Measurements from ENCODE around the gene ZC3H18. TPM values are rescaled to one million over a fixed set of nuclear protein-coding genes. Genes with fewer than 3 reads are reported as not detected.

Gene ZC3H18
- total RNA-seq, 1 donor from 2014 or later: 49.3 TPM

DNA sequence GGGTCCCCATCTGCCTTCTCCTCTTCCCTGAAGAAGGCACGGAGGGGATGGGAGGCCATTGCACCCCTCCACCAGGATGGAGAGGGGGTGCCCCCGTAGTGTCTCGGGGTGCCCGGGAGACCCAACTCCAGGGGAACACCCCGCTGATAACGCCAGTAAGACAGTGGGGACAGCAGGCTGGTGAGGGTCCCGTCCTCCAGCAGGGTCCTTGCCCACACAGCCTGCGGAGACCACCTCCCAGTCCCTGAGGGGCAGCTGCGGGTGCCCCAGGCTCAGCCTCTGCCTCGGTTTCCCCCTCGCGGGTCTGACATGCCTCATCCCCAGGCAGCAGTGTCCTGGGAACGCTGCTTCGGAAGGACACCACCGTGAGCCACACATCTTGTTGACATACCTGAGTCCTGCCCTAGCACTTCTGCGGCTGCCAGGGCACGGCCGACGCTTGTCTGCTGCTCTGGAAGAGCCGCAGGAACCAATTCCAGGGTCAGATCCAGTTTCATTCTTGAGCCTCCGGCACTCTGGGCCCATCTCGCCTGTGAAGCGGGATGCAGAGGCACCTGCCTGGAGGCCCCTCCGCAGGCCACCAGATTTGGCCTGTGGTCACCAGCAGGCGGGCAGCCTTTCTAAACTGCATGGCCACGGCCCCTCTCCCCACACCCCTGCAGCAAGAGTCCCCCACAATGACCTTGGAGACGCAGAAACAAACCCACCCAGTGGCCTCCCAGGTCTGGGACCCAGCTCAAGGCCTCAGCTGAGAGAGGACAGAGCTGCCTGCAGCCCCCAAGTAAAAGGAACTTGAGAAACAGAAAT lies 39.9 kb upstream of the ZC3H18 start:
- H3K9me3 Mint-ChIP-seq (ENCODE audit: unreplicated experiment): no peaks in the 10 kb centered on the region
- H3K4me3 Mint-ChIP-seq (ENCODE audit: unreplicated experiment): no peak overlapping the region
- peaks cover 6% of the 10 kb centered on the region for H3K4me1 Mint-ChIP-seq (ENCODE audit: unreplicated experiment)
- H3K27me3 Mint-ChIP-seq (ENCODE audit: unreplicated experiment): peaks cover 10% of the 10 kb centered on the region
- TF ChIP-seq, protein P1, sequence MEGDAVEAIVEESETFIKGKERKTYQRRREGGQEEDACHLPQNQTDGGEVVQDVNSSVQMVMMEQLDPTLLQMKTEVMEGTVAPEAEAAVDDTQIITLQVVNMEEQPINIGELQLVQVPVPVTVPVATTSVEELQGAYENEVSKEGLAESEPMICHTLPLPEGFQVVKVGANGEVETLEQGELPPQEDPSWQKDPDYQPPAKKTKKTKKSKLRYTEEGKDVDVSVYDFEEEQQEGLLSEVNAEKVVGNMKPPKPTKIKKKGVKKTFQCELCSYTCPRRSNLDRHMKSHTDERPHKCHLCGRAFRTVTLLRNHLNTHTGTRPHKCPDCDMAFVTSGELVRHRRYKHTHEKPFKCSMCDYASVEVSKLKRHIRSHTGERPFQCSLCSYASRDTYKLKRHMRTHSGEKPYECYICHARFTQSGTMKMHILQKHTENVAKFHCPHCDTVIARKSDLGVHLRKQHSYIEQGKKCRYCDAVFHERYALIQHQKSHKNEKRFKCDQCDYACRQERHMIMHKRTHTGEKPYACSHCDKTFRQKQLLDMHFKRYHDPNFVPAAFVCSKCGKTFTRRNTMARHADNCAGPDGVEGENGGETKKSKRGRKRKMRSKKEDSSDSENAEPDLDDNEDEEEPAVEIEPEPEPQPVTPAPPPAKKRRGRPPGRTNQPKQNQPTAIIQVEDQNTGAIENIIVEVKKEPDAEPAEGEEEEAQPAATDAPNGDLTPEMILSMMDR (IDR thresholded peaks at IDR 0.05; ENCODE audit: unreplicated experiment): no peak
- peaks cover 8% of the 10 kb centered on the region for H3K36me3 Mint-ChIP-seq (ENCODE audit: low read depth, unreplicated experiment)
- peak overlapping the region; percentile 24 for H3K27ac Mint-ChIP-seq (ENCODE audit: unreplicated experiment)
- DNase-seq (ENCODE audit: low spot score): no peak

DNA sequence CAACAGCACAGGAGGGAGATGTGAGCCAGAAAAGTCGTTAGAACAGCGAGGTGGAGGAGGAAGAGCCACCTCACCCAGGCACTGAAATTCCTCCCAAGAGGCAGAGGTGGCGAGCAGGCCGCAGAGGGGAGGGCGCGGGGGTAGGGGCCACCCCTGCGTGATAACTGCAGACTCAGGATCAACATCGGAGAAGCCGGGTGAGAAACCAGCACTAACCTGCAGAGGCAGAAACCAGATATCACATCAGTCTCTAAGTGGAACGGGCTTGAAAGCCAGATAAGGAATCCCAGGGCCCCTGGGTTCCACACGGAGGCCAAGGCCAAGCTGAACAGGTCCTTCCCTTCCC lies 39.4 kb upstream of the ZC3H18 start:
- Mint-ChIP-seq H3K36me3 (ENCODE audit: low read depth, unreplicated experiment) (peaks cover 10% of the 10 kb centered on the region), H3K4me1 (ENCODE audit: unreplicated experiment) (peaks cover 2% of the 10 kb centered on the region), H3K9me3 (ENCODE audit: unreplicated experiment) (no peaks in the 10 kb centered on the region), H3K4me3 (ENCODE audit: unreplicated experiment) (no peak overlapping the region), H3K27me3 (ENCODE audit: unreplicated experiment) (peaks cover 10% of the 10 kb centered on the region), H3K27ac (ENCODE audit: unreplicated experiment) (no peak overlapping the region)
- TF ChIP-seq, protein P1 (IDR thresholded peaks at IDR 0.05; ENCODE audit: unreplicated experiment): no peak
- no peak for DNase-seq (ENCODE audit: low spot score)

DNA sequence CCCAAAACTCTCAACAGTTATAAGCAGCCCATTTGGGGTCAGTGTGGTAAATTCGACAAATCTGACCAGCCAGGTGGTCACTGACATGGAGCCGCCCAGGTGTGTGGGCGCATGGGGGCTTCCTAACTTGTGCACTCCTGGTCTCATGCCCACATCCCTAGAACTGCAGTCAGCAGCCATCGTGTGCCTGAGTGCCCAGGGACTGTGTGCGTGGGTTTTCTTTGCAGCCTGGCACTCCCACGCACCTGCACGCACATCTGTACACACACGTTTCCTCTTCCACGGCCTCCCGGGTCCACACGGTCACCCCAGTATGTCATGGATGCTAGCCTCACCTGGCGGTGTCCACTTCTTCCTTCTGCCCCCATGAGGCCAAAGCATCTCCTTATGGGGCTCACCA lies 38.9 kb upstream of the ZC3H18 start:
- H3K4me1 Mint-ChIP-seq (ENCODE audit: unreplicated experiment): peaks cover 6% of the 10 kb centered on the region
- no peak overlapping the region for H3K4me3 Mint-ChIP-seq (ENCODE audit: unreplicated experiment)
- DNase-seq (ENCODE audit: low spot score): no peak
- no peak overlapping the region for H3K27ac Mint-ChIP-seq (ENCODE audit: unreplicated experiment)
- peaks cover 13% of the 10 kb centered on the region for H3K36me3 Mint-ChIP-seq (ENCODE audit: low read depth, unreplicated experiment)
- H3K27me3 Mint-ChIP-seq (ENCODE audit: unreplicated experiment): peaks cover 12% of the 10 kb centered on the region
- H3K9me3 Mint-ChIP-seq (ENCODE audit: unreplicated experiment): no peaks in the 10 kb centered on the region
- TF ChIP-seq, protein P1 (IDR thresholded peaks at IDR 0.05; ENCODE audit: unreplicated experiment): no peak

DNA sequence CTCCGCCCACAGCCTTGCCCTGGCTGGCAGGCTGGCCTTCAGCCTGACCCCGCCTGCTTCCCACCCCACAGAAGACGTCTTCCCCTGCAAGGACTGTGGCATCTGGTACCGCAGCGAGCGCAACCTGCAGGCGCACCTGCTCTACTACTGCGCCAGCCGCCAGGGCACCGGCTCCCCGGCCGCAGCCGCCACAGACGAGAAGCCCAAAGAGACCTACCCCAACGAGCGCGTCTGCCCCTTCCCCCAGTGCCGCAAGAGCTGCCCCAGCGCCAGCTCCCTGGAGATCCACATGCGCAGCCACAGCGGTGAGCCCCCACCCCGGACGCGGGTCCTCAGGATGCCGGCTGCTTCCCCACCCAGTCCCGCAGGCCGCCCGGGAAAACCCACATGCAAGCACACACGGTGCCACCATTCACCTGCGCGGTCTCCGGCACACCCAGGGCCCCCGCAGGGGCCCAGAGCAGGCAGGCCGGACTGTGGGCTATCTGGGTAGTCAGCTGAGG lies 38.2 kb upstream of the ZC3H18 start:
- Mint-ChIP-seq H3K27ac (ENCODE audit: unreplicated experiment) (no peak overlapping the region), H3K9me3 (ENCODE audit: unreplicated experiment) (no peaks in the 10 kb centered on the region), H3K4me3 (ENCODE audit: unreplicated experiment) (no peak overlapping the region), H3K27me3 (ENCODE audit: unreplicated experiment) (peaks cover 12% of the 10 kb centered on the region), H3K36me3 (ENCODE audit: low read depth, unreplicated experiment) (peaks cover 13% of the 10 kb centered on the region), H3K4me1 (ENCODE audit: unreplicated experiment) (peaks cover 6% of the 10 kb centered on the region)
- no peak for DNase-seq (ENCODE audit: low spot score)
- TF ChIP-seq, protein P1 (IDR thresholded peaks at IDR 0.05; ENCODE audit: unreplicated experiment): no peak

Measured in endothelial cell (in vitro differentiated cells).